H9 (cell line): Measurements from ENCODE around the gene PIGW. TPM values are rescaled to one million over a fixed set of nuclear protein-coding genes. Genes with fewer than 3 reads are reported as not detected.

ENCODE experiments used
- DNase-seq: peaks from one replicate; pipeline ENCODE4 v3.0.0-alpha.2; 2017
- H2AFZ ChIP-seq: one replicate; pipeline ENCODE4 v1.6.1; 2013; ENCODE audit warnings: mild to moderate bottlenecking, low read length, control low read depth, moderate library complexity
- H2AK5ac ChIP-seq: 2 replicates; pipeline ENCODE4 v1.6.1; 2013; ENCODE audit warnings: low read length, control low read depth, mixed read lengths; ENCODE audit not compliant: insufficient read length
- H2BK120ac ChIP-seq: one replicate; pipeline ENCODE4 v1.6.1; 2013; ENCODE audit warnings: low read depth, mild to moderate bottlenecking, low read length, control low read depth, inconsistent platforms; ENCODE audit not compliant: poor library complexity, severe bottlenecking
- H2BK12ac ChIP-seq: 2 replicates; pipeline ENCODE4 v1.6.1; 2013; ENCODE audit warnings: low read length, control low read depth, mixed read lengths, low read depth; ENCODE audit not compliant: insufficient read length
- H2BK15ac ChIP-seq: 2 replicates; pipeline ENCODE4 v1.6.1; 2013; ENCODE audit warnings: low read depth, low read length, control low read depth
- H2BK20ac ChIP-seq: one replicate; pipeline ENCODE4 v1.6.1; 2013; ENCODE audit warnings: low read depth, mild to moderate bottlenecking, low read length, control low read depth, inconsistent platforms; ENCODE audit not compliant: poor library complexity, severe bottlenecking
- H2BK5ac ChIP-seq: 2 replicates; pipeline ENCODE4 v1.6.1; 2013; ENCODE audit warnings: low read length, control low read depth, mixed read lengths; ENCODE audit not compliant: insufficient read length
- H3K14ac ChIP-seq: 2 replicates; pipeline ENCODE4 v1.6.1; 2013; ENCODE audit warnings: low read length, control low read depth; ENCODE audit not compliant: insufficient read depth
- H3K18ac ChIP-seq: 2 replicates; pipeline ENCODE4 v1.6.1; 2013; ENCODE audit warnings: low read depth, mild to moderate bottlenecking, mixed read lengths, low read length, control low read depth; ENCODE audit not compliant: insufficient read length
- H3K23ac ChIP-seq: 2 replicates; pipeline ENCODE4 v1.6.1; 2013; ENCODE audit warnings: low read length, control low read depth, mixed read lengths, low read depth; ENCODE audit not compliant: insufficient read length
- H3K23me2 ChIP-seq: 2 replicates; pipeline ENCODE4 v1.6.1; 2013; ENCODE audit warnings: low read depth, mild to moderate bottlenecking, mixed read lengths, low read length, control low read depth; ENCODE audit not compliant: insufficient read length, poor library complexity, severe bottlenecking
- H3K27ac ChIP-seq: 2 replicates; pipeline ENCODE4 v1.5.1; 2013; ENCODE audit warnings: low read length, control low read depth, mixed read lengths, low read depth; ENCODE audit not compliant: insufficient read length
- H3K27me3 ChIP-seq: 2 replicates; pipeline ENCODE4 v1.6.1; 2013; ENCODE audit warnings: low read length, control low read depth, inconsistent platforms; ENCODE audit not compliant: insufficient read depth
- H3K4ac ChIP-seq: 2 replicates; pipeline ENCODE4 v1.6.1; 2013; ENCODE audit warnings: low read depth, mild to moderate bottlenecking, control low read depth, inconsistent platforms, low read length, moderate library complexity
- H3K4me1 ChIP-seq: 2 replicates; pipeline ENCODE4 v1.6.1; 2013; ENCODE audit warnings: low read length, control low read depth, inconsistent platforms; ENCODE audit not compliant: insufficient read depth
- H3K4me2 ChIP-seq: 2 replicates; pipeline ENCODE4 v1.6.1; 2013; ENCODE audit warnings: low read length, control low read depth, mixed read lengths; ENCODE audit not compliant: insufficient read length, insufficient read depth
- H3K56ac ChIP-seq: 2 replicates; pipeline ENCODE4 v1.6.1; 2013; ENCODE audit warnings: low read depth, mild to moderate bottlenecking, mixed read lengths, low read length, control low read depth; ENCODE audit not compliant: insufficient read length
- H3K79me1 ChIP-seq: 2 replicates; pipeline ENCODE4 v1.6.1; 2013; ENCODE audit warnings: low read depth, mild to moderate bottlenecking, moderate library complexity, low read length, control low read depth, inconsistent platforms; ENCODE audit not compliant: insufficient read depth, poor library complexity, severe bottlenecking
- H3K79me2 ChIP-seq: 2 replicates; pipeline ENCODE4 v1.6.1; 2013; ENCODE audit warnings: low read length, control low read depth, inconsistent platforms; ENCODE audit not compliant: insufficient read depth
- H3K9ac ChIP-seq: 2 replicates; pipeline ENCODE4 v1.6.1; 2013; ENCODE audit warnings: low read length, control low read depth, mixed read lengths; ENCODE audit not compliant: insufficient read length; ENCODE audit errors: extremely low read depth
- H3K9me3 ChIP-seq: one replicate; pipeline ENCODE4 v1.6.1; 2013; ENCODE audit warnings: low read depth, low read length, inconsistent platforms; ENCODE audit not compliant: control insufficient read depth
- H3T11ph ChIP-seq: one replicate; pipeline ENCODE4 v1.6.1; 2013; ENCODE audit warnings: mild to moderate bottlenecking, low read length, control low read depth, inconsistent platforms
- H4K20me1 ChIP-seq: one replicate; pipeline ENCODE4 v1.6.1; 2013; ENCODE audit not compliant: control insufficient read depth, insufficient read length, insufficient read depth
- H4K5ac ChIP-seq: 2 replicates; pipeline ENCODE4 v1.6.1; 2013; ENCODE audit warnings: low read depth, mild to moderate bottlenecking, mixed read lengths, low read length, control low read depth; ENCODE audit not compliant: insufficient read length
- H4K8ac ChIP-seq: replicated peaks from 2 replicates; pipeline ENCODE4 v1.6.1; 2013; ENCODE audit warnings: low read length, control low read depth, mixed read lengths, low read depth; ENCODE audit not compliant: insufficient read length
- H4K91ac ChIP-seq: 2 replicates; pipeline ENCODE4 v1.6.1; 2013; ENCODE audit warnings: low read depth, mild to moderate bottlenecking, moderate library complexity, mixed read lengths, low read length, control low read depth; ENCODE audit not compliant: insufficient read length
- H3K27ac Mint-ChIP-seq, 3 experiments: 2 replicates in 2 of 3; 3 replicates in 1 of 3; pipeline ENCODE4 v1.8.0; 2020 to 2021; ENCODE audit warnings: mixed read lengths in 3 of 3, mild to moderate bottlenecking in 1 of 3, moderate library complexity in 1 of 3
- H3K27me3 Mint-ChIP-seq: 2 replicates; pipeline ENCODE4 v1.8.0; 2021; ENCODE audit warnings: low read depth, mild to moderate bottlenecking, moderate library complexity, mixed read lengths
- H3K36me3 Mint-ChIP-seq, 3 experiments: 2 replicates in 2 of 3; 3 replicates in 1 of 3; pipeline ENCODE4 v1.8.0; 2020 to 2021; ENCODE audit warnings: low read depth in 3 of 3, mixed read lengths in 3 of 3; ENCODE audit not compliant: insufficient read depth in 1 of 3
- H3K4me1 Mint-ChIP-seq, 2 experiments: 2 replicates each; pipeline ENCODE4 v1.8.0; 2020; ENCODE audit warnings: mixed read lengths in 2 of 2
- H3K4me3 Mint-ChIP-seq, 2 experiments: 2 replicates in 1 of 2; 3 replicates in 1 of 2; pipeline ENCODE4 v1.8.0; 2020 to 2021; ENCODE audit warnings: mild to moderate bottlenecking in 2 of 2, mixed read lengths in 2 of 2, moderate library complexity in 1 of 2
- H3K9me3 Mint-ChIP-seq, 2 experiments: 2 replicates in 1 of 2; 3 replicates in 1 of 2; pipeline ENCODE4 v1.8.0; 2020; ENCODE audit warnings: mild to moderate bottlenecking in 2 of 2, mixed read lengths in 2 of 2, moderate library complexity in 1 of 2
- CTCF ChIP-seq: fragments of 200-600 bp; sonication (generic); conservative IDR thresholded peaks from 3 replicates; pipeline ENCODE4 v1.8.0; 2021; ENCODE audit warnings: antibody characterized with exemption, mild to moderate bottlenecking
- WGBS: extraction: QIAGEN DNeasy Blood & Tissue Kit; methylation state at CpG from one replicate; pipeline ENCODE4 v1.1.7; 2013; ENCODE audit warnings: missing lambda C conversion rate, low lambda C conversion rate, mixed read lengths; ENCODE audit not compliant: insufficient read length; ENCODE audit errors: extremely low coverage; 5-methylcytosine and 5-hydroxymethylcytosine counted together
- total RNA-seq: library from RNA; stranded (reverse); gene quantifications from 2 replicates; pipeline ENCODE4 v1.2.1, GENCODE V29; 2021

The PIGW gene
- total RNA-seq, 1 experiment from 2014 or later, result 26.2 TPM

- H3K23me2 ChIP-seq, result no peaks in the 10 kb centered on the region
- H3T11ph ChIP-seq, result no peak overlapping the region
- no peak overlapping the region for H3K18ac ChIP-seq
- H2AK5ac ChIP-seq, result no peak overlapping the region
- no peak overlapping the region for H3K56ac ChIP-seq
- peaks cover 21 to 55% (median 38%) of the 10 kb centered on the region in 3 experiments; a peak in 6 of 7 replicates for H3K36me3 Mint-ChIP-seq
- H4K8ac ChIP-seq, result no peak overlapping the region
- H3K9me3 Mint-ChIP-seq, result no peaks in the 10 kb centered on the region
- no peaks in the 10 kb centered on the region for H3K4me1 Mint-ChIP-seq
- H3K79me1 ChIP-seq, result no peaks in the 10 kb centered on the region
- H3K27me3 ChIP-seq, result no peaks in the 10 kb centered on the region
- no peak overlapping the region for H3K4me2 ChIP-seq
- H3K4me1 ChIP-seq, result no peaks in the 10 kb centered on the region
- no peaks in the 10 kb centered on the region for H3K79me2 ChIP-seq
- H3K27me3 Mint-ChIP-seq, result no peaks in the 10 kb centered on the region
- H3K9ac ChIP-seq, result no peak overlapping the region
- H3K14ac ChIP-seq, result no peak overlapping the region
- no peak overlapping the region for H3K27ac Mint-ChIP-seq
- H4K5ac ChIP-seq, result no peak overlapping the region
- no CpG with 5 or more reads among the region's 2 CpGs for WGBS
- DNase-seq, result no peak
- no peak overlapping the region for H2AFZ ChIP-seq
- H3K23ac ChIP-seq, result no peak overlapping the region
- no peak overlapping the region for H3K4me3 Mint-ChIP-seq
- no peak overlapping the region for H2BK15ac ChIP-seq
- no peak overlapping the region for H3K4ac ChIP-seq
- no peak overlapping the region for H2BK5ac ChIP-seq
- no peak overlapping the region for H2BK12ac ChIP-seq
- no peak overlapping the region for H2BK120ac ChIP-seq
- no peak overlapping the region for H4K91ac ChIP-seq
- no peak overlapping the region for H3K27ac ChIP-seq
- no peak for TF ChIP-seq CTCF
- H2BK20ac ChIP-seq, result no peak overlapping the region
- no peaks in the 10 kb centered on the region for H3K9me3 ChIP-seq
- no peaks in the 10 kb centered on the region for H4K20me1 ChIP-seq
Observed at GRCh38 chr17:36578671-36579070, 43.9 kb downstream of the PIGW start.
